Endothelial cell of umbilical vein (primary cell): ENCODE data around the gene WDR93. TPM values are rescaled to one million over a fixed set of nuclear protein-coding genes. Genes with fewer than 3 reads are reported as not detected.

Experiments used
- Bru-seq: library from RNA; stranded (reverse); fragments of 400-500 nt; gene quantifications from one replicate; lab custom pipeline; 2021; lab: Mats Ljungman, UMichigan
- BruChase-seq, 2 experiments: library from RNA; stranded (reverse); fragments of 400-500 nt; gene quantifications; one replicate each; lab custom pipeline; 2021; lab: Mats Ljungman, UMichigan
- BruUV-seq: library from RNA; stranded (reverse); fragments of 400-500 nt; replicated peaks from 2 replicates; lab custom pipeline; 2021; lab: Mats Ljungman, UMichigan
- CTCF ChIA-PET: fragments of 300-600, 350-600 bp; sonication (Branson Sonifier 250); formaldehyde crosslinking; loops from one replicate; lab custom pipeline; 2021; ENCODE audit warnings: antibody characterized with exemption, inconsistent platforms; lab: Charles Lee
- POLR2A ChIA-PET: fragments of 300-600, 350-600 bp; sonication (Branson Sonifier 250); formaldehyde crosslinking; loops from one replicate; lab custom pipeline; 2021; ENCODE audit warnings: antibody characterized with exemption, inconsistent platforms; lab: Charles Lee
- DNase-seq: peaks from one replicate; pipeline ENCODE4 v3.0.0-alpha.2; 2011; ENCODE audit warnings: low read depth, low spot score
- FAIRE-seq: peaks from 2 replicates; lab custom pipeline; 2011; peaks lifted over from hg19 to GRCh38; lab: Jason Lieb, UNC
- H2AFZ ChIP-seq: 2 replicates; pipeline ENCODE4 v1.6.0; 2012; ENCODE audit warnings: low read depth, low read length, control low read depth, inconsistent platforms
- H3K27ac ChIP-seq: 2 replicates; pipeline ENCODE4 v1.5.1; 2011; ENCODE audit warnings: low read depth, mild to moderate bottlenecking, control low read depth, low read length, moderate library complexity; ENCODE audit not compliant: insufficient read depth
- H3K27me3 ChIP-seq, 2 experiments: 2 replicates each; pipeline versions ENCODE4 v1.6.0 to v1.6.1; 2011; ENCODE audit warnings: low read length in 2 of 2, mixed read lengths in 1 of 2; ENCODE audit not compliant: control insufficient read depth in 2 of 2, insufficient read depth in 2 of 2
- H3K36me3 ChIP-seq, 2 experiments: 2 replicates in 1 of 2; 3 replicates in 1 of 2; pipeline ENCODE4 v1.5.1; 2011; ENCODE audit warnings: low read length in 2 of 2, mild to moderate bottlenecking in 1 of 2, moderate library complexity in 1 of 2; ENCODE audit not compliant: control insufficient read depth in 2 of 2, insufficient read depth in 2 of 2; ENCODE audit errors: extremely low read depth in 1 of 2
- H3K4me1 ChIP-seq: 3 replicates; pipeline ENCODE4 v1.5.1; 2011; ENCODE audit warnings: mild to moderate bottlenecking, low read length; ENCODE audit not compliant: control insufficient read depth, insufficient read depth; ENCODE audit errors: extremely low read depth
- H3K4me2 ChIP-seq: 2 replicates; pipeline ENCODE4 v1.6.1; 2011; ENCODE audit warnings: low read length, control low read depth, mixed read lengths; ENCODE audit not compliant: insufficient read depth
- H3K4me3 ChIP-seq, 3 experiments: fragments of 200-600 bp in 1 of 3; sonication (generic), shearing (Covaris generic) in 1 of 3; replicated peaks in 1 of 3; 2 replicates each; pipeline ENCODE4 v1.5.1; 2011 to 2016; ENCODE audit warnings: control low read depth in 3 of 3, low read length in 3 of 3, mild to moderate bottlenecking in 2 of 3, inconsistent platforms in 1 of 3, low read depth in 1 of 3, moderate library complexity in 1 of 3; ENCODE audit not compliant: insufficient read depth in 1 of 3
- H3K79me2 ChIP-seq: 2 replicates; pipeline ENCODE4 v1.6.0; 2012; ENCODE audit warnings: low read length, inconsistent platforms; ENCODE audit not compliant: control insufficient read depth, insufficient read depth
- H3K9ac ChIP-seq: replicated peaks from 2 replicates; pipeline ENCODE3; 2011; ENCODE audit warnings: low read length, control low read depth; ENCODE audit not compliant: insufficient read depth; ENCODE audit errors: extremely low read depth
- H3K9me1 ChIP-seq: replicated peaks from 3 replicates; pipeline ENCODE4 v1.6.0; 2011; ENCODE audit warnings: mild to moderate bottlenecking, low read length; ENCODE audit not compliant: control insufficient read depth, insufficient read depth; ENCODE audit errors: extremely low read depth
- H3K9me3 ChIP-seq: replicated peaks from 2 replicates; pipeline ENCODE4 v1.5.1; 2012; ENCODE audit warnings: low read length, inconsistent platforms; ENCODE audit not compliant: control insufficient read depth, insufficient read depth
- H4K20me1 ChIP-seq: replicated peaks from 2 replicates; pipeline ENCODE3; 2011; ENCODE audit warnings: mild to moderate bottlenecking, low read length; ENCODE audit not compliant: control insufficient read depth, insufficient read depth; ENCODE audit errors: extremely low read depth
- CTCF ChIP-seq, 2 donors: IDR thresholded peaks; 1 replicate in 1 of 2; 2 replicates in 1 of 2; pipeline ENCODE4 v1.5.1; 2011; ENCODE audit warnings: low read length in 2 of 2, mild to moderate bottlenecking in 2 of 2, moderate library complexity in 2 of 2, control low read depth in 1 of 2, inconsistent platforms in 1 of 2, low read depth in 1 of 2; ENCODE audit not compliant: insufficient read depth in 1 of 2; ENCODE audit errors: extremely low read depth in 1 of 2
- EZH2 ChIP-seq: IDR thresholded peaks from 2 replicates; pipeline ENCODE4 v1.6.1; 2012; ENCODE audit warnings: borderline replicate concordance, low read depth, mild to moderate bottlenecking, moderate library complexity, low read length, inconsistent platforms; ENCODE audit not compliant: severe bottlenecking
- GATA2 ChIP-seq: IDR thresholded peaks from 2 replicates; pipeline ENCODE4 v1.7.0; 2011; ENCODE audit warnings: low read depth, mild to moderate bottlenecking, moderate library complexity, mixed read lengths, low read length; ENCODE audit not compliant: insufficient read length, insufficient read depth
- JUN ChIP-seq: IDR thresholded peaks from 2 replicates; pipeline ENCODE4 v1.6.1; 2011; ENCODE audit warnings: borderline replicate concordance, low read depth; ENCODE audit not compliant: insufficient read length, insufficient read depth
- MAX ChIP-seq: IDR thresholded peaks from 2 replicates; pipeline ENCODE4 v1.6.1; 2011; ENCODE audit not compliant: insufficient read depth, insufficient read length
- POLR2AphosphoS5 ChIP-seq: IDR thresholded peaks from 2 replicates; pipeline ENCODE4 v1.6.1; 2012; ENCODE audit warnings: low read depth, mild to moderate bottlenecking, control low read depth, low read length, moderate library complexity; ENCODE audit not compliant: insufficient read depth
- dilution Hi-C: fragments of 300-500 bp; cut with MboI; formaldehyde crosslinking; loops from one replicate; pipeline ENCODE4 v1.15.0; 2019; ENCODE audit warnings: low sequenced_read_pairs; ENCODE audit not compliant: extremely low pct_ligation_motif_present
- intact Hi-C: fragments of 100-400 bp; cut with micrococcal nuclease; formaldehyde crosslinking; loops from one replicate; pipeline ENCODE4 v1.10.0; 2022
- long read RNA-seq: library from polyadenylated mRNA; stranded (forward); transcript quantifications from one replicate; pipeline ENCODE4 v2.0.0, GENCODE V29; 2021
- polyA minus RNA-seq, 3 experiments: library from RNA; depleted of rRNA, polyadenylated mRNA; stranded (reverse); fragments of >200 nt; gene quantifications; 1 replicate in 1 of 3; 2 replicates in 2 of 3; pipeline ENCODE4 v1.2.3, GENCODE V29; 2011
- polyA plus RNA-seq, 4 experiments: library from polyadenylated mRNA; depleted of rRNA in 3 of 4; stranded (reverse) in 3 of 4; unstranded in 1 of 4; fragments of >200 nt; gene quantifications; 2 replicates each; pipeline versions ENCODE4 v1.2.1 to v1.2.3, GENCODE V29; 2011 to 2012; ENCODE audit warnings: missing spikeins in 1 of 4
- total RNA-seq: library from RNA; stranded (reverse); gene quantifications from 2 replicates; pipeline ENCODE4 v1.2.3, GENCODE V29; 2021

WDR93 gene
- not detected in 2 replicates for total RNA-seq
- 0.05 and 0.07 TPM in 2 replicates for polyA plus RNA-seq
- polyA plus RNA-seq (2011; cell fraction: cytosol; rRNA removed) = 0.04 TPM in 2 replicates
- polyA plus RNA-seq (2011; cell fraction: nucleus; rRNA removed) = not detected in 2 replicates
- 0.08 TPM in 1 of 2 replicates, not detected in the other for polyA plus RNA-seq (2012)
- polyA minus RNA-seq = 0.13 TPM in 1 of 2 replicates, not detected in the other
- polyA minus RNA-seq (2011; cell fraction: cytosol; rRNA and poly(A)+ RNA removed) = not detected
- polyA minus RNA-seq (2011; cell fraction: nucleus; rRNA and poly(A)+ RNA removed) = not detected in 2 replicates
- percentile 6 among the genes with signal in this experiment for Bru-seq, nascent RNA
- percentile 2 among the genes with signal in this experiment for BruChase-seq, experiment 1, labeled RNA remaining after a 6-hour chase
- BruChase-seq, experiment 2, labeled RNA remaining after a 2-hour chase = not detected
- long read RNA-seq = 0 reads

GRCh38 chr15:89690276-89691218 is at the start of gene WDR93, which contains the start of gene PEX11A:
Gene WDR93, plus strand, starts transcription at chr15:89690811. Its CDS starts 10,936 bp downstream, at chr15:89701747.
Gene PEX11A, minus strand, starts transcription at chr15:89690754. Its CDS starts 122 bp downstream, at chr15:89690632.
- TF ChIP-seq EZH2 = no peak
- TF ChIP-seq JUN = no peak
- TF ChIP-seq MAX = no peak
- no peak for TF ChIP-seq CTCF (IDR thresholded peaks at IDR 0.05; ENCODE audit: extremely low read depth in 1 of 2, insufficient read depth in 1 of 2, low read depth in 1 of 2, low read length in 2 of 2)
- no peak for TF ChIP-seq GATA2
- no peak for TF ChIP-seq POLR2AphosphoS5
- Histone ChIP-seq H3K9me1 (no peaks in the 10 kb centered on the region), H3K79me2 (no peaks in the 10 kb centered on the region), H3K4me2 (peak within 1 kb of the TSS; percentile 40), H3K9me3 (no peaks in the 10 kb centered on the region), H3K27me3 (peaks cover 7 to 10% of the 10 kb centered on the region in 2 experiments), H3K4me1 (peaks cover 2% of the 10 kb centered on the region), H4K20me1 (no peaks in the 10 kb centered on the region), H3K4me3 (peak within 1 kb of the TSS; percentile 67 to 89 (median 73)), H3K36me3 (no peaks in the 10 kb centered on the region), H3K27ac (no peak within 1 kb of the TSS), H3K9ac (peak within 1 kb of the TSS; percentile 33), H2AFZ (peak within 1 kb of the TSS; percentile 100)
- dilution Hi-C loops (no loop called here), intact Hi-C loops (no loop called here)
- CTCF ChIA-PET = interaction anchor here (1.1 kb wide), 1 partner anchor 8 kb away, joined by 3 read pairs; no protein-coding TSS in a partner anchor
- FAIRE-seq (peak; percentile 76), DNase-seq (peak; percentile 60)
- BruUV-seq = TSS peak; percentile 50
- POLR2A ChIA-PET = no interaction called here
